HEK293 (cell line): ENCODE measurements around the gene TRAPPC10.

Experiments used
- GLIS2 ChIP-seq: fragments of 450-650 bp; formaldehyde crosslinking; IDR thresholded peaks from 2 replicates; pipeline ENCODE4 v1.5.1; 2016; ENCODE audit warnings: missing biosample characterization, missing genetic modification characterization
- TF ChIP-seq, protein P1 (sequence below): fragments of 450-650 bp; formaldehyde crosslinking; IDR thresholded peaks from 2 replicates; pipeline ENCODE4 v1.5.1; 2016; ENCODE audit warnings: missing biosample characterization, missing genetic modification characterization

- TF ChIP-seq, protein P1, sequence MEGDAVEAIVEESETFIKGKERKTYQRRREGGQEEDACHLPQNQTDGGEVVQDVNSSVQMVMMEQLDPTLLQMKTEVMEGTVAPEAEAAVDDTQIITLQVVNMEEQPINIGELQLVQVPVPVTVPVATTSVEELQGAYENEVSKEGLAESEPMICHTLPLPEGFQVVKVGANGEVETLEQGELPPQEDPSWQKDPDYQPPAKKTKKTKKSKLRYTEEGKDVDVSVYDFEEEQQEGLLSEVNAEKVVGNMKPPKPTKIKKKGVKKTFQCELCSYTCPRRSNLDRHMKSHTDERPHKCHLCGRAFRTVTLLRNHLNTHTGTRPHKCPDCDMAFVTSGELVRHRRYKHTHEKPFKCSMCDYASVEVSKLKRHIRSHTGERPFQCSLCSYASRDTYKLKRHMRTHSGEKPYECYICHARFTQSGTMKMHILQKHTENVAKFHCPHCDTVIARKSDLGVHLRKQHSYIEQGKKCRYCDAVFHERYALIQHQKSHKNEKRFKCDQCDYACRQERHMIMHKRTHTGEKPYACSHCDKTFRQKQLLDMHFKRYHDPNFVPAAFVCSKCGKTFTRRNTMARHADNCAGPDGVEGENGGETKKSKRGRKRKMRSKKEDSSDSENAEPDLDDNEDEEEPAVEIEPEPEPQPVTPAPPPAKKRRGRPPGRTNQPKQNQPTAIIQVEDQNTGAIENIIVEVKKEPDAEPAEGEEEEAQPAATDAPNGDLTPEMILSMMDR (tag by site-specific recombination) = no peak
- TF ChIP-seq GLIS2 (tag by site-specific recombination) = no peak
Measured at GRCh38 chr21:44071359-44072104, 59.4 kb downstream of the TRAPPC10 start.
